HT1080 (cell line): Measurements from ENCODE around the gene TMEM201. TPM values are rescaled to one million over a fixed set of nuclear protein-coding genes. Genes with fewer than 3 reads are reported as not detected.

Source experiments
- DNase-seq: peaks from one replicate; pipeline ENCODE4 v3.0.0-alpha.2; 2015; ENCODE audit warnings: low read depth
- total RNA-seq: library from RNA; depleted of rRNA; stranded (reverse); fragments of >200 nt; shearing (Covaris generic); gene quantifications from 2 replicates; pipeline ENCODE4 v1.2.3, GENCODE V29; 2014; rRNA removed

TMEM201 gene
- total RNA-seq, 1 experiment from 2014 or later = 22.3 TPM

GRCh38 chr1:9652379-9653209 is 63.9 kb downstream of the TMEM201 start:
- no peak for DNase-seq

GRCh38 chr1:9653210-9653490 is 64.4 kb downstream of the TMEM201 start:
- no peak for DNase-seq

DNA sequence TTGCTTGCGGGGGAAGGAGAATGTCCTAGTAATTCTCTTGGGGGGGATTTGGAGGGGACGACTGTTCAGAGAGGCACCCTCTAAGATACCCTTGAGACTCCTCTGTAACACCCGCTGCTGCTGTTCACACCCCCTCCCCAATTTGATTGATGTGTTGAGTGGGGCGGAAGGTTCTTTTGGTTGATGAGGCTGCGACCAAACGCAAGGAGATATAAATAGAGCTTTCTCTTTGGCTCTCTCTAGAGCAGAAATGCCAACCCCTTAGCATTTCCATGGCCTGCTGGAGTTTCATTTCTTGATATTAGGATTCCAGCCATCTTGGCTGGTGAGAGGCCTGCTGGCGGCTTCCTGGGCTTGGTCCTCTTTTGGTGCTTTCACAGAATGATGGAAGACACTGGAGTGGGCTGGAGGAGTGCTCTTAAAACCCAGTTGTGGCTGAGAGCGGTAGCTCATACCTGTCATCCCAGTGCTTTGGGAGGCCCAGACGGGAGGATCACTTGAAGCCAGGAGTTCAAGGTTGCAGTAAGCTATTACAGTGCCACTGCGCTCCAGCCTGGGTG is 64.9 kb downstream of the TMEM201 start:
- no peak for DNase-seq

DNA sequence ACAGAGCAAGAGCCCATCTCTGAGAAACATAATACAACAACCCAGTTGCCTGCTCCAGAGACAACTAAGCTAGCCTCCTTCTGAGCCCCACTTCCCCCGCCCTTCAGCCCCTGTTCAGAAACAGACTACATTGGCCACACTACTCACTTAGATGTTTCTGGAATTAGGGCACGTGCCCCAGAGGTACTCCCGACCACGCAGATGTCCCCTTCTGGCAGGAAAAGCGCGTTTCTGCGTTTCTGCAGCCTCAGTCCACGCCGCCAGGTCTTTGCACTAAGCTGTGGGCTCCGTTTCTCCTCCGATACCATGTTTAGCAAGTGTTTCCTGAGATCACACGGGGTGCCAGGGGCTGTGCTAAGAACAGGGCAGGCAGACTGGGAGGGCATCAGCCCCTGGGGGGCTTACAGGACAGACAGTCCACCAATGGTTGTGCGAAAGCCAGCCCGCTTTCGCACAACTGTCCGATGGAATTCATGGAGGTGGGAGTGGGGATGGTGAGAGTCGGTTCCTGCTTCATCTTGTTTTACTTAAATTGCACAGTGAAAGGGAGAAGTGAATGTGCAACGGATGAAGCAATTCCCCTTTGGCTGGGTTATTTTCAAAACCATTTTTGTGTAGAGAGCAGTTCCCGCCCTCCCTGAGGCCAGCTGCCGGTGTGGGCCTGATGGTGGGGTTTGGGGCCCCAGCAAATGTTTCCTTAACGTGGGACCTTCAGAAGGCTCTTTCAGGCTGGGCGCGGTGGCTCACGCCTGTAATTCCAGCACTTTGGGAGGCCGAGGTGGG is 65.5 kb downstream of the TMEM201 start:
- DNase-seq = no peak

DNA sequence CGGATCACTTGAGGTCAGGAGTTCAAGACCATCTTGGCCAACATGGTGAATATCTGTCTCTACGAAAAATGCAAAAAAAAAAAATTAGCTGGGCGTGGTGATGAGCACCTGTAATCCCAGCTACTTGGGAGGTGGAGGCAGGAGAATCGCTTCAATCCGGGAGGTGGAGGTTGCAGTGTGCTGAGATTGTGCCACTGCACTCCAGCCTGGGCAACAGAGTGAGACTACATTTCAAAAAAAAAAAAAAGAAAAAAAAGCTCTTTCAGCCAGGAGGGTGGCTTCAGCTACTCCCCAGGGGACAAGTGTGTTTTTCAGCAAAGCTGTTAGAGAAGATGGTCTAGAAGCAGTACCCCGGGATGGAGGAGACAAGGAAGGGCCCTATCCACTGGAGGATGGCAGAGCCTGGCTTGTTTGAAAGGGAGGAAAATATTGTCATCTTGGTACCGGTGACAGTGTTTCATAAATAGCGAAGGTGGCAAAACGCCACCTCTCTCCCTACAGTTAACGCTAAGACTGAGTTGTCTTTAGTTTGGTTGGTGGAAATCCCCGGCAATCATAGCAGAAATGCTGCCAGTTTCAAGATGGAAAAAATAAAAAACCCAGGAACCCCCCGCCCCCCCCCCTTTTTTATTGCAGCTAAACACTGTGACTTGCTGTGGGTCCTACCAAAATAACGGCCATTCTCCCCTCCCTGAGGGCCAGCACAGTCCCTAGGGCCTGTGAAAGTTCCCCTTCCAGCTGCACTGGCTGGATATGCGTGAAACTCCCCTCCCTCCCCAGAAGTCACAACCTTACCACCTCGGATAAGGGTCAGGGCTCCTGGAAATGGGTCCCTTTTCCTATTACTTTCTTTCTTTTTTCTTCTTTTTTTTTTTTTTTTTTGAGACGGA is 66.4 kb downstream of the TMEM201 start:
- DNase-seq = no peak

- DNase-seq = no peak
Measured at GRCh38 chr1:9655836-9656235, 67.1 kb downstream of the TMEM201 start.

GRCh38 chr1:9657521-9658032 is 68.9 kb downstream of the TMEM201 start:
- no peak for DNase-seq

DNA sequence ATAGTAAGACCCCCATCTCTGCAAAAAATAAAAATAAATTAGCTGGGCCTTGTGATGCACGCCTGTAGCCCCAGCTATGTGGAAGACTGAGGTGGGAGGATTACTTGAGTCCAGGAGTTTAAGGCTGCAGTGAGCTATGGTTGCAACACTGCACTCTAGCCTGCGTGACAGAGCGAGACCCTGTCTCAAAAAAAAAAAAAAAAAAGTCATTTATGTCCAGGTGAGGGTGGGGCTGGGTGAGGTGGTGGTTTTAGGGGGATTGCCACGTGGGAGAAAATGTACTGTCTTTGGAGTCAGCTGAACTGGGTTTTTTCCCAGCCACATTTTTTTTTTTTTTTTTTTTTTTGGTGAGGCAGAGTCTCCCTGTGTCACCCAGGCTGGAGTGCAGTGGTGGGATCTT is 69.5 kb downstream of the TMEM201 start:
- no peak for DNase-seq

DNA sequence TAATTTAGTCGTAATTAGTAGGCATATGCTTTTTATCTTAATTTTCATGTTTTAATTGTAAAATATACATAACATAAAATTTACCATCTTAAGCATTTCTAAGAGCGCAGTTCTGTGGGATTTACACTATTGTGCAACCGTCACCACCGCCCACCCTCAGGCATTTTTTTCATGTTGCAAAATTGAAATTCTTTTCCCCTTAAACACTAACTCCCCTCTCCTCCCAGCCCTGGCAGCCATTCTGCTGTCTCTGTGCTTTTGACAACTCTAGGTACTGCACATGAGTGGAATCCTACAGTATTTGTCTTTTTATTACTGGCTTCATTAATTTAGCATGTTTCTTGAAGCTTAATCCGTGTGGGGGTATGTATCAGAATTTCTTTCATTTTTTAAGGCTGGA is 70.6 kb downstream of the TMEM201 start:
- DNase-seq = no peak

DNA sequence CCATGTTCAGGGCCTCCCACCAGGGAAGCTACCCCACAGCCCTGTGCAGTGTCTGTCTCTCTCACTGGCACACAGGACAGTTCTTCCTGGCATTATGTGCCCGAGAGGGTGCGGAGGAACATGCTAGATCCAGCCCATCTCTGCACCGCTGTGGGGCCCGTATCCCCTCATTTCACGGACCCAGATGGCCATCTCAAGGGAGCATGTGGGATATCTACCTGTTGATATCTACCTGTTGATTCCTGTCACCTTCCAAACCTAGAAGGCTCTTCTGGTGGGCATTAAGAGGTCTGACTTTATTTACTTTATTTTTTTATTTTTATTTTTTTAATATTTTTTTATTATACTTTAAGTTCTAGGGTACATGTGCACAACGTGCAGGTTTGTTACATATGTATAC is 74.5 kb downstream of the TMEM201 start:
- DNase-seq = no peak

Other genes with a start within 250 kb of the TMEM201 start
- 11.2 and 12.4 TPM in 2 replicates for gene SLC25A33, start 49.4 kb upstream of the TMEM201 start, total RNA-seq
- gene PIK3CD, start 62.8 kb downstream of the TMEM201 start, total RNA-seq = 11.6 and 15.2 TPM in 2 replicates
- 68.9 and 72.2 TPM in 2 replicates for gene CLSTN1, start 235.1 kb downstream of the TMEM201 start, total RNA-seq